Measurements from ENCODE around the gene SLC35A4.

- TF ChIP-seq POLR2A (IDR thresholded peaks at IDR 0.05) (no peak), CTCF (IDR thresholded peaks at IDR 0.05) (no peak)
Measured at GRCh38 chr5:140587495-140587894, 22.9 kb downstream of the SLC35A4 start.
